ENCODE data around the gene ACTG1. TPM values are rescaled to one million over a fixed set of nuclear protein-coding genes. Genes with fewer than 3 reads are reported as not detected.

Gene ACTG1
- total and polyA plus RNA-seq, 2 of the 13 experiments (the other 11 are each of a cell fraction or from before 2014, with no cell fraction given), result 973 to 1,138 TPM

DNA sequence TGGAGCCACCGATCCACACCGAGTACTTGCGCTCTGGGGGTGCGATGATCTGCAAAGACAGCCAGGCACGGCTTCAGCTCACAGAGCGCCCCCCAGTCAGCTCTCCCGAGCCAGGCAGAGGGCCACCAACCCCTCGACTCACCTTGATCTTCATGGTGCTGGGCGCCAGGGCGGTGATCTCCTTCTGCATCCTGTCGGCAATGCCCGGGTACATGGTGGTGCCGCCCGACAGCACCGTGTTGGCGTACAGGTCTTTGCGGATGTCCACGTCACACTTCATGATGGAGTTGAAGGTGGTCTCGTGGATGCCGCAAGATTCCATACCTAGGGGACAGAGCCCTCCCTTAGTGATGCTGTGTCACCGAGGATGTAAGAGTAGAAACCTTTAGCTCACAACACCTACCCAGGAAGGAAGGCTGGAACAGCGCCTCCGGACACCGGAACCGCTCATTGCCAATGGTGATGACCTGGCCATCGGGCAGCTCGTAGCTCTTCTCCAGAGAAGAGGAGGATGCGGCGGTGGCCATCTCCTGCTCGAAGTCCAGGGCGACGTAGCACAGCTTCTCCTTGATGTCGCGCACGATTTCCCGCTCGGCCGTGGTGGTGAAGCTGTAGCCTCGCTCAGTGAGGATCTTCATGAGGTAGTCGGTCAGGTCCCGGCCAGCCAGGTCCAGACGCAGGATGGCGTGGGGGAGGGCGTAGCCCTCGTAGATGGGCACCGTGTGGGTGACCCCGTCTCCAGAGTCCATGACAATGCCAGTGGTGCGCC, 1.6 kb downstream of the ACTG1 start (continued):
- TF ChIP-seq, protein P1, sequence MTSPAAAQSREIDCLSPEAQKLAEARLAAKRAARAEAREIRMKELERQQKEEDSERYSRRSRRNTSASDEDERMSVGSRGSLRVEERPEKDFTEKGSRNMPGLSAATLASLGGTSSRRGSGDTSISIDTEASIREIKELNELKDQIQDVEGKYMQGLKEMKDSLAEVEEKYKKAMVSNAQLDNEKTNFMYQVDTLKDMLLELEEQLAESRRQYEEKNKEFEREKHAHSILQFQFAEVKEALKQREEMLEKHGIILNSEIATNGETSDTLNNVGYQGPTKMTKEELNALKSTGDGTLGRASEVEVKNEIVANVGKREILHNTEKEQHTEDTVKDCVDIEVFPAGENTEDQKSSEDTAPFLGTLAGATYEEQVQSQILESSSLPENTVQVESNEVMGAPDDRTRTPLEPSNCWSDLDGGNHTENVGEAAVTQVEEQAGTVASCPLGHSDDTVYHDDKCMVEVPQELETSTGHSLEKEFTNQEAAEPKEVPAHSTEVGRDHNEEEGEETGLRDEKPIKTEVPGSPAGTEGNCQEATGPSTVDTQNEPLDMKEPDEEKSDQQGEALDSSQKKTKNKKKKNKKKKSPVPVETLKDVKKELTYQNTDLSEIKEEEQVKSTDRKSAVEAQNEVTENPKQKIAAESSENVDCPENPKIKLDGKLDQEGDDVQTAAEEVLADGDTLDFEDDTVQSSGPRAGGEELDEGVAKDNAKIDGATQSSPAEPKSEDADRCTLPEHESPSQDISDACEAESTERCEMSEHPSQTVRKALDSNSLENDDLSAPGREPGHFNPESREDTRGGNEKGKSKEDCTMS (CRISPR knock-in tag; conservative IDR thresholded peaks at IDR 0.05), result no peak
- TF ChIP-seq ZNF230 (CRISPR knock-in tag; IDR thresholded peaks at IDR 0.05) (no peak), JARID2 (CRISPR knock-in tag; IDR thresholded peaks at IDR 0.05; ENCODE audit: insufficient replicate concordance) (no peak), ZNF101 (CRISPR knock-in tag; IDR thresholded peaks at IDR 0.05; ENCODE audit: borderline replicate concordance, low read depth) (no peak), ZNF10 (CRISPR knock-in tag; IDR thresholded peaks at IDR 0.05; ENCODE audit: borderline replicate concordance, low read depth) (no peak), CENPX (CRISPR knock-in tag; IDR thresholded peaks at IDR 0.05) (no peak), ZNF670 (CRISPR knock-in tag; IDR thresholded peaks at IDR 0.05; ENCODE audit: borderline replicate concordance) (no peak), NFATC3 (CRISPR knock-in tag; IDR thresholded peaks at IDR 0.05) (no peak), ZNF12 (CRISPR knock-in tag; IDR thresholded peaks at IDR 0.05) (no peak), PHB2 (IDR thresholded peaks at IDR 0.05; ENCODE audit: partially characterized antibody) (no peak), NPAS2 (CRISPR knock-in tag; IDR thresholded peaks at IDR 0.05; ENCODE audit: borderline replicate concordance) (no peak), TAF15 (IDR thresholded peaks at IDR 0.05; ENCODE audit: low read depth, low read length, poor library complexity, severe bottlenecking) (no peak), ATAD3A (CRISPR knock-in tag; IDR thresholded peaks at IDR 0.05) (0 out of 2 replicates have a peak, but pooled peaks have one; percentile 14), CHD2 (IDR thresholded peaks at IDR 0.05; ENCODE audit: low read depth, low read length) (no peak)
- TF ChIP-seq, protein P2, sequence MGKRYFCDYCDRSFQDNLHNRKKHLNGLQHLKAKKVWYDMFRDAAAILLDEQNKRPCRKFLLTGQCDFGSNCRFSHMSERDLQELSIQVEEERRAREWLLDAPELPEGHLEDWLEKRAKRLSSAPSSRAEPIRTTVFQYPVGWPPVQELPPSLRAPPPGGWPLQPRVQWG (CRISPR knock-in tag; IDR thresholded peaks at IDR 0.05; ENCODE audit: borderline replicate concordance, low read depth), result no peak
- TF ChIP-seq, protein P3, sequence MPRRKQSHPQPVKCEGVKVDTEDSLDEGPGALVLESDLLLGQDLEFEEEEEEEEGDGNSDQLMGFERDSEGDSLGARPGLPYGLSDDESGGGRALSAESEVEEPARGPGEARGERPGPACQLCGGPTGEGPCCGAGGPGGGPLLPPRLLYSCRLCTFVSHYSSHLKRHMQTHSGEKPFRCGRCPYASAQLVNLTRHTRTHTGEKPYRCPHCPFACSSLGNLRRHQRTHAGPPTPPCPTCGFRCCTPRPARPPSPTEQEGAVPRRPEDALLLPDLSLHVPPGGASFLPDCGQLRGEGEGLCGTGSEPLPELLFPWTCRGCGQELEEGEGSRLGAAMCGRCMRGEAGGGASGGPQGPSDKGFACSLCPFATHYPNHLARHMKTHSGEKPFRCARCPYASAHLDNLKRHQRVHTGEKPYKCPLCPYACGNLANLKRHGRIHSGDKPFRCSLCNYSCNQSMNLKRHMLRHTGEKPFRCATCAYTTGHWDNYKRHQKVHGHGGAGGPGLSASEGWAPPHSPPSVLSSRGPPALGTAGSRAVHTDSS (CRISPR knock-in tag; conservative IDR thresholded peaks at IDR 0.05), result no peak
- TF ChIP-seq, protein P4, sequence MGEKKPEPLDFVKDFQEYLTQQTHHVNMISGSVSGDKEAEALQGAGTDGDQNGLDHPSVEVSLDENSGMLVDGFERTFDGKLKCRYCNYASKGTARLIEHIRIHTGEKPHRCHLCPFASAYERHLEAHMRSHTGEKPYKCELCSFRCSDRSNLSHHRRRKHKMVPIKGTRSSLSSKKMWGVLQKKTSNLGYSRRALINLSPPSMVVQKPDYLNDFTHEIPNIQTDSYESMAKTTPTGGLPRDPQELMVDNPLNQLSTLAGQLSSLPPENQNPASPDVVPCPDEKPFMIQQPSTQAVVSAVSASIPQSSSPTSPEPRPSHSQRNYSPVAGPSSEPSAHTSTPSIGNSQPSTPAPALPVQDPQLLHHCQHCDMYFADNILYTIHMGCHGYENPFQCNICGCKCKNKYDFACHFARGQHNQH (CRISPR knock-in tag; IDR thresholded peaks at IDR 0.05), result no peak
